Hippocampal formation (tissue), 2 donors: ENCODE results near the gene INSC.
"Not testable (repeated sequence)": the region's sequence is repeated elsewhere in the genome, so short reads cannot be mapped to it uniquely, and the experiment has no call there.

Experiments
- DNase-seq, 2 donors: peaks; one replicate each; lab custom pipeline; 2025; lab: John Stamatoyannopoulos, UW

Gene INSC, protein sequence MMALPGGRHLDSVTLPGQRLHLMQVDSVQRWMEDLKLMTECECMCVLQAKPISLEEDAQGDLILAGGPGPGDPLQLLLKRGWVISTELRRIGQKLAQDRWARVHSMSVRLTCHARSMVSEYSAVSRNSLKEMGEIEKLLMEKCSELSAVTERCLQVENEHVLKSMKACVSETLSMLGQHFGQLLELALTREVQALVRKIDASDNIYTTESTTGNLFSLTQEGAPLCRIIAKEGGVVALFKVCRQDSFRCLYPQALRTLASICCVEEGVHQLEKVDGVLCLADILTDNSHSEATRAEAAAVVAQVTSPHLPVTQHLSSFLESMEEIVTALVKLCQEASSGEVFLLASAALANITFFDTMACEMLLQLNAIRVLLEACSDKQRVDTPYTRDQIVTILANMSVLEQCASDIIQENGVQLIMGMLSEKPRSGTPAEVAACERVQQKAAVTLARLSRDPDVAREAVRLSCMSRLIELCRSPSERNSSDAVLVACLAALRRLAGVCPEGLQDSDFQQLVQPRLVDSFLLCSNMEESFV

DNA sequence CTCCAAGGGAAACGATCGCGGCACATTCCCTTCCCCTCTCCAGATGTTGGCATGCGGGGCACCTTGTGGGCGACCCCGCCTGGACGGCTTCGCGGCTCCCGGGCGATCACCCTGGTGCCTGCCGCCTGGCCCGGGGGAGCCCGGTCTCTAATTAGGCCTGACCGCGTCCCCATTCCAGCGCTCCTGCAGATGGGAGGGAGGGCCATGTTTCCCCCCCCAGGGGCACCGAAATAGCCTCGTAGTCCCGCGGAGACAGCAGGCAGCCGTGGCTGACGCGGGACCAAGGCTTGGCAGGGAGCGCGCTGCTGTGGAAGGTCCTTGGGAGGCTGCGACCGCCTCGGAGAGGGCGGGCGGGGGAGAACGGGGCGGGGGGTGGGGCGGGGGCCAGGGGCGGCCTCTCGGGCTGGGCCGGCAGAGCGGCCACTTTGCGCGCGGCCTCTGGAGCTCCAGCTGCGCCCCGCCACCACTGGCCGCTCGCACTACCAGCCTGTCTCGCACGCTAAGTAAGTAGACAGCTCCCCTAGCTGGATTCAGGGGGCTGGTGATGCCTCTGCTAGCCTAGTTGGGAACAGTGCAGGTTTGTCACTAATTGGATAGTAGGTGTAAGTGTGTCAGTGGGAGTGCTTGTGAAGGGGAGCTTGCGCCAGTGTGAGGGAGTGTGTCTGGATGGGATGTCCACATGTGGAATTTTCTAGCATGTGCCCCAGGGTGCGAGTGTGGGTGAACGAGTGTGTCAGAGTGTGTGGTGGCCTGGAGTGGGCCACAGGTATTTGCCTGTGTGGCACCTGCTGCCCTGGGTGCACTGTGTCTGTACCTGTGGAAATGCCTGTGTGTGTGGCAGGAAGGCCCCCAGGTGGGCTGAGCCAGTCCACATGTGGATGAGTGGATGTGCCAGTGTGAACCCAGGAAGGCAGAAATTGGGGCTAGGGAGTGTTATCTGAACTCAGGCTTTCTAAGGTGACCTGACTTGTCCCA lies at the start of gene INSC:
INSC (plus strand) TSS at position 423 of the 975 bp plus-strand sequence. CDS start 34,252 bp downstream, outside the sequence.
- DNase-seq = no peak

DNA sequence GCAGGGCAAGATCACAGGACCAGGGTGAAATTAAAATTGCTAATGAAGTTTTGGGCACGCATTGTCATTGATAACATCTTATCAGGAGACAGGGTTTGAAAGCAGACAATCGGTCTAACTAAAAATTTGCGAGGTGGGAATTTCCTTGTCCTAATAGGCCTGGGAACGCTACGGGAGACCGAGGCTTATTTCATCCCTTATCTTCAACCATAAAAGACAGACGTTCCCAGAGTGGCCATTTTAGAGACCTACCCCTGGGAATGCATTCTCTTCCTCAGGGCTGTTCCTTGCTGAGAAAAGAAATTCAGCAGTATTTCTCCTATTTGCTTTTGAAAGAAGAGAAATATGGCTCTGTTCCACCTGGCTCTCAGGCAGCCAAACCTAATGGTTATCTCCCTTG lies 45.0 kb upstream of the INSC start:
- not testable (repeated sequence) for DNase-seq

DNA sequence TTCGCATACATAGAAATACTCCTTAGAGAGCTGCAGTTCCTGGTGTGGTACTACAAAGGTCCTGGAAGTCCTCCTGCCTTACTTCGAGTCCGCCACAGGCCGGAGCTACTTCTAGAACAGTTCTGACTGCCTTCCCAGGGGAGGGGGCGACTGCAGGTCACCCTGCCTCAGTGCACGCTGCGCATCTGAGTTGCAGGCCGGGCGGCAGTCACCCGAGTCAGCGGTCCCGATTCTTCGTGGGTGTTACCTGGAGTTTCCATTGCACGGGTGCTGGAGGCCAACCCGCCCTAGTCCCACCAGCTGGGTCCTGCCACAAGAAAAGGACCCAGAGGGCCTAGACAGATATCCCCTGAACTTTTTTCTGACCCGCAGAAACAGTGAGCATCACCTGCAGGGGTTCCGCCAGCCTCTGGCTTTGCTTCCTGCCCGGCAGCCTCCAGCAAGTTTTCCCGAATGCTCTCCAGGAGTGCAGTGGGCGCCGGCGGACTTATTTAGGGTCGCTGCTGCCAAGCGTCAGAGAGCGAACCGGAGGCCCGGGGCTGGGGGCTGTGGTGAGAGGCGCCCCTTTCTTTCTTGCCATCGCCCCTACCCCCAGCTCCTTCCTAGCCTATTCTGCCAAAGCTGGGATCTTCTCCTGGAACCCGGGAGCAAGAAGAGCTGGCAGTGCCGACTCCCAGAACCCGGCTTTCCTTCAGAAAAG lies 43.0 kb upstream of the INSC start:
- no peak for DNase-seq

DNA sequence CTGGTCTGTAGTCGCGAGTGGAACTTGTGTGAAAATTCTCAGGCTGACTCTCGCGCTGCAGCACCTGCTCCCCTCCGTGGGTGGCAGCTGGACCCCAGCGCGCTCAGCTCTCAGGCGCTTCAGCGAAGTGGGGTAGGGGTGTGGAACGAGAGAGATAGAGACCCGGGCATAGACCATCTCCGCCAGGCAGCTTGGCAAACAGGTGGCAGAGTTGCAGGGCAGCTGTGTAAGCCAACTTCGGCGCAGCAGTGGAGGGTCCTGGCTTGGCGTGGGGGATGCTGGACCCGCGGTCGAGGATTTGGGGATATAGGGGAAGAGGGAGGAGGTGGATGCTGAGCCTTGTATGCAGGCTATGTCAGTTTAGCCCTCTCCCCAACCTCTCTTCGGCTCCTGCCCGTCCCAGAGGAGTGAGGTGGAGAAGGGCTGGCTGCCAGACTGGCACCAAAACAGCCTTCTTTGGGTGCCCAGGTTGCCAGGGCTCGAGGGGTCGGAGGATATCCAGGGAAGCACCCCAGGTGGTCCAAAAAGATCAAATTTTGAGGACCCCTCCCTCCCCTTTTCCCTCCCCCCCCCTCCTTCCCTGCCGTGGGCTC lies 42.1 kb upstream of the INSC start:
- no peak for DNase-seq

DNA sequence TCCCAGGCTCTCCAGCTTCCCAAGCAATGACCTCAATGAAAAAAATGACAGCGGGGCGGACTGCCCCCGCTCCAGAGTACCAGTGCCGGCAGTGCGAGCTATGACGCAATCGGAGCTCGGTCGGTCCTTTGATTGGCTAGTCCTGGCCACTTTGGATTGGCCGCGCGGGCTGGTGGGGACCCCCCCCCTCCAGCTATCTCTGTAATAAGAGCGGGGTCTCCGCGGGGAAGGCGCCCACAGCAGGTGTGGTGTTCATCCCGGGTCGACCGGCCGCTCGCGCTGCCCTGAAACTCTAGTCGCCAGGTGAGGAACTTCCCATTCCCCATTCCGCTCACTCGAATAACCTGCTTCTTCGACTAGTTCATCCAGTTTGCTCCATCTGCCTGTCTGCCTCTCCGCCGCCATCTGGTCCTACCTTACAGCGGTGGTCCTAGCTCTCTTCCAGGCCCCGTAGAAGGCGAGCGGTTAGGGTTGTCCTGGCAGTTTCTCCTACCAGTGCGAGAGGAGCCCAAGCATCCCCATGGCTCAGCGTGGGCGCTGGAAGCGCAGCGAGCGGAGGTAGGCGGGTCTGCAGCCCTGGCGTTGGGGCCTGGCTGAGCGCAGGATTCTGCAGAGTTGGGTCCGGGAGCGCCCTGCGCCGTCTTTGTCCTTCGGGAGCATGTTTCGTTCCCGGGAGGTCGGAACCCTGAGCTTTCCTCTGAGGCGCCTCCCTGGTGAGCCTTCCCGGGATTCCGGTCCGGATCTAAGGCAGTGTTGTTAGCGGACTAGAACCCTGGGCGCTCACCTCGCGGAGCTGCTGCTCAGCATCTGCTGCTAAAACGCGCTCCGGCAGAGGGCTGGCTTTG lies 41.1 kb upstream of the INSC start, which contains the start of gene CALCB:
CALCB (plus strand) TSS at position 233 of the 845 bp plus-strand sequence. CDS start 1,126 bp downstream, outside the sequence.
- DNase-seq = no peak

DNA sequence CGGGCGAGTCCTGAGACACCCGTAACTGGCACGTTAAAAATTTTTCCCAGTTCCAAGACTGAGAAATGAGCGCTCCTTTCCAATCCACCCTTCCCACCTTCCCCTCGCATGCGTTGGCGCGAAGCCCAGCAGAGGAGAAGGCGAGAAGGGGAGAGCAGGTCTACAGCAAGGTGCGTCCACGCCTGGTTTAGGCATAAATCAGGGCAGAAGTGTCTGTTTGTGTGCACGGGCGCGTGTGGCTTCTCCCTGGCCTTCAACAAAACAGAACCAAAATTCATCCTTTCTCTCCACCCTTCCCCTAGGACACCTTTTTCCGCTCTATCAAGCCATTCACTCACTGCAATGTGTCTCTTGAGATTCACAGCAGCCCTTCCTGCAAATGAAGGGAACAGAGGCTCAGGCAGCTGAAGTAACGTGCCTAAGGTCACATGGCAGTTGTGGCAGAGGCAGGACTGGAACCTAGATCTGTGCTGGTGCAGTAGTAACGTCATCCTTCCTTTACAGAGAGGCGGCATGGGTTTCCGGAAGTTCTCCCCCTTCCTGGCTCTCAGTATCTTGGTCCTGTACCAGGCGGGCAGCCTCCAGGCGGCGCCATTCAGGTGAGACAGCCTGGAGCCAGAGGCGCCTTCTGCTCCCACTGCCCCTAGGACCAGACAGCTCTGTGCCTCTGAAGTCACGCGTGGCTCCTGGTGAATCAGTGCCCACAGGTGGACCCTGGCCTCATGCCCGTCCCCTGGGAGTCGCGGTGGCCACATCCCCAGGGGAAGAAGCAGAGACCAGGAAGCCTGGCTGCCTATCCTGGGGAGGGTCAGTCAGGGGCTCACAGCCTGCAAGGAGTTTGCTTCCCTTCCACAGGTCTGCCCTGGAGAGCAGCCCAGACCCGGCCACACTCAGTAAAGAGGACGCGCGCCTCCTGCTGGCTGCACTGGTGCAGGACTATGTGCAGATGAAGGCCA lies 40.2 kb upstream of the INSC start:
- peak; percentile 14 to 46 for DNase-seq

DNA sequence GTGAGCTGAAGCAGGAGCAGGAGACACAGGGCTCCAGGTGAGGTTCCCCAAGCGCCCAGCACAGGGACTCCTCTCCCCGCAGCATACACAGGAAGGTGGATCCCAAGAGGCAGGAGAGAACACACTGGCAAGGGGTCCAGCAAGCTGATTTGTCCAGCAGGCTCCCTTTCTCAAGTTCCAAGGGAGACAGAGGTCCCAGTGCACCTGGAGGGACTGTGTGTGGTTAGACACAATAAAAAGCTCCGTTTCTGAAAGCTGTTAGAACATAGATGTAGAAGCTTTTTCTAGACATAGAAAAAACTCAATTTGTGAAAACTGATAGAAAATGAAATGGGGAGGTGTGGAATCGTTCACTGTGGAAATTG lies 39.6 kb upstream of the INSC start:
- DNase-seq = no peak

DNA sequence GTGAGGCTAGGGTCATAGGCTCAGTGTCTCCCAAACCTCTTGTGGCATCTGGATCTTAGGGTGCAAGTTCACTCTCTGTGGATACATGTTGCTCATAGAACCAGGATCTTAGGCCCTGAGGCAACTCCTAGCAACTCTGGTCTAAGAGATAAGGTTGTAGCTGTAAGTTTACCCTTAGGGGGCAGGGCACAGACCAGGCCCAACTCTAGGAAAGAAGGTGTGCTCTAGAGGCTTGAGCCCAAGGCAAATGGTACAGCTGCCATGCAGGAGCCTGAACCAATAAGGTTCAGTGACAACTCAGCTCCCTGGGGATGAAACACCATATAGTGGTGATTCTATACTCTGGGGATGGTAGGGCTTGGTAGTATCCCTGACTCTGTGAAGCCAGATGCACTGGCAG lies 23.5 kb upstream of the INSC start:
- DNase-seq = no peak

DNA sequence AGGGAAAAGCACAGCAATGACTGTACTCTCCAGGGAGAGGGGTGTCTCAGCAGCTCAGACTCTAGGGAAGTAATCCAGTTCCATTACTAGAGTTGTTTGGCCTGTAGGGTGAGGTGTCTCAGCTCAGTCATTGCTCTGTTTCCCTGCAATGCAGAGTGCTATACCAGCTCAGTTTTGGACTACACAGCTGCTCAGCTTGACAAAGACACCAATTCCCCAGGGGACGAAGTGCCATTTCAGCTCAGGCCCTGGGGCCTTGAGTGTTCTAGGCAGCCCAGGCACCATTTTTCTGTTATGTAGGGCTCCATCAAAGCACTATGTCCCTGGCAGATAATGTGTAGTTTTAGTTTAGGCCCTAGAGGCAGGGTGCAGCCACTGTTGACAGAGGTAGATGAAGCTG lies 23.1 kb upstream of the INSC start:
- DNase-seq = no peak

DNA sequence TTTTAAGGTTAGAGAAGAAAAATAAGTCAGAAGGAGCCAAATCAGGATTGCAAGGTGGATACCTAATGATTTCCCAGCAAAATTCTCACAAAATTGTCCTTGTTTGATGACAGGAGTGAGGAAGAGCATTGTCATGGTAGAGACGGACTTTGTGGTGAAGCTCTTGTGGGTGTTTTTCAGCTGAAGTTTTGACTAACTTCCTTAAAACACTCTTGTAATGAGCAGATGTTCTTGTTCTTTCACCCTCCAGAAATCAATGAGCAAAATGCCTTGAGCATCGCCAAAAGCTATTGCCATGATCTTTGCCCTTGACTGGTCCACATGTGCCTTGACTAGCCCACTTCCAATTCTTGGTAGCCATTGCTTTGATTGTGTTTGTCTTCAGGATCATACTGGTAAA lies 21.3 kb upstream of the INSC start:
- no peak for DNase-seq

DNA sequence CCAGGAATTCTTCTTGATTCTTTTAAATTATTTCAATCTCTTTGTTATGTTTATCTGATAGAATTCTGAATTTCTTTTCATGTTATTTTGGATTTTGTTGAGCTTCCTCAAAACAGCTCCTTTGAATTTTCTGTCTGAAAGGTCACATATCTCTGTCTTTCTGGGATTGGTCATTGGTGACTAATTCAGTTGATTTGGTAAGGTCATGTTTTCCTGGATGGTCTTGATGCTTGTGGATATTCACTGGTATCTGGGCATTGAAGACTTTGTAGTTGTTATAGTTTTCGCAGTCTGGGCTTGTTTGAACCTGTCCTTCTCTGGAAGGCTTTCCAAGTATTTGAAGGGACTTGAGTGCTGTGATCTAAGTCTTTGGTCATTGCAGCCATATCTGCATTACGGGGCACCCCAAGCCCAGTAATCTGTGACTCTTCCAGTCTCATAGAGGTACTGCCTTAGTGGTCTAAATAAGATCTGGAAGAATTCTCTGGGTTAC lies 18.9 kb upstream of the INSC start:
- DNase-seq = no peak

DNA sequence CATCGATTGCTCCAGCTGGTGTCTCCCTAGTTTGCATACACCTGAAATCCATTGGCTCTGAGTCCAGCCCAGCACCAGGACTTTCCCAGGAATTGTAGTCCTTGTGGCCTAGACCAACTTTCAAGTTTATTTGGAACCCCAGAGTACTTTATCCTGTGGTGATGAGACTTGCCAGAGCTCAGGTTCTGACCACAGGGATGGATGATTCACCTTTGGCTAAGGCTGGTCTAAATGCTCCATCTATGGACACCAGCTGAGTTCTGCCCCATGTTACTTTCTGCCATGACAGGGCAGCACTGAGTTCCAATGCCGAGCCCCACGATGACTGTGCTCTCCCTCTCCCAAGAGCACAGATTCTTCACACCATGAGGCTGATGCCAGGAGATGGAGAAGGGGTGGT lies 17.3 kb upstream of the INSC start:
- DNase-seq = no peak

DNA sequence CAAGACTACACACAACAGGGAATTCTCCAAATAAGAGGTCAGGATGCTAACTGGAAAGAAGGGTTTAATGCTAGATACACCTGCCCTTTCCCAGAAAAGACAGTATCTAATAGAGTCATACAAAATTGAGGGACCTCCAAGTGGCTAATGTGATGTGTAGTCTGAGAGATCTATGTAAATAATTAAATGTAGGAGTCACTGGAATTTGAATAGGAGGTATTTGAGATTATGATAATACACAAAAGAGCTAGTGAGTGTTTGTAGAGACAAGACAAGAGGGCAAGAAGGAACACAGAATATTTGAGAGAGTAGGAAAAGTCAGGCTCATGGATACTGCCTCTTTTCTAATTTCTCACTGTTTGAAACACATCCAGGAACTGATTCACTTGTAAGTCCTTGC lies 15.5 kb upstream of the INSC start:
- no peak for DNase-seq

DNA sequence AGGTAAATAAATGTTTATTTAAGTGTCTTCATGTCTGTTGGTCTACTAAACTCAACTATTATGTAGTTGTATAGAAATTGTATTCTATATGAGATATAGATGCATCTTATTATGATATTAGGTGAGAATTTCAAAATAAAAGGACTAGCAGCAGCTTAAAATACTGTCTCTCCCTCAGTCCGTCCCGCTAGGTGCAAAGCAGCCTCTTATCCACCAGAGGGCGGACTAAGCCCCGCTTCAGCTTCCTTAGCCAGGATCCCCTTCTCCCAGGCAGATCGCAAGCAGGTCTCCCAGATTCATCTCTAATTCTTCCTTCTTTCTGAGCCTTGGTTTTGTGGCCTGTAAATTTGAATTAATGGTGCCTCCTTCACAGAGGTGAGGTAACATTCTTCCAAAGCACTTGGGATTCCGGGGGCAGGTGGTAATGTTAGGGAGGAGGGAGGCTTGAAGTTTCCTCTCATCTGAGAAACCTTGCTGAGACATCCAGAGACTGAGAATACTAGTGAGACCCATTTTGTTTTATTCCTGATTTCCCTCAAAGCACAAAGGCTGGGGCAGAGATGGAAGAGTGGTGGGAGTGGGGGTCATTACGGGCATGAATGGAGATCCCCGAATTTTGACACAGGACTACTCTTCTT lies 13.5 kb upstream of the INSC start:
- peak; percentile 46 to 55 for DNase-seq

DNA sequence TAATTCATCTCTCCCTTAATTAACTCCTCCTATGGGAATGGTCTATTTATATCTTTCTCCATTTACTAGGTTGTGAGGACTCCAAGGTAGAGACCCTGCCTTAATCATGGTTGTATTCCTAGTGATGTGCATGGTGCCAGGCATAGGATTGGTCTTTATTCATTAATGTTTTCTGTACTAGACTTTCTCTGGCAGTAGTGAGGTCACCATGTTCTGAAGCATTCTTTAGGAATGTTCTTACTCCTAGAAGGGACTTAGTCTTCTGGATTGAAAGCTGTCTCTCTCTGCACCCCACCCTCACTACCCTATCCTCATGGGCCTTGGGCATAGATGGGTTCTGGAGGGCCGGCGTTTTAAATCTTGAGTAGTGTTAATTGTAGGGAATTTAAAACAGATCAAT lies 10.6 kb upstream of the INSC start:
- DNase-seq = no peak

DNA sequence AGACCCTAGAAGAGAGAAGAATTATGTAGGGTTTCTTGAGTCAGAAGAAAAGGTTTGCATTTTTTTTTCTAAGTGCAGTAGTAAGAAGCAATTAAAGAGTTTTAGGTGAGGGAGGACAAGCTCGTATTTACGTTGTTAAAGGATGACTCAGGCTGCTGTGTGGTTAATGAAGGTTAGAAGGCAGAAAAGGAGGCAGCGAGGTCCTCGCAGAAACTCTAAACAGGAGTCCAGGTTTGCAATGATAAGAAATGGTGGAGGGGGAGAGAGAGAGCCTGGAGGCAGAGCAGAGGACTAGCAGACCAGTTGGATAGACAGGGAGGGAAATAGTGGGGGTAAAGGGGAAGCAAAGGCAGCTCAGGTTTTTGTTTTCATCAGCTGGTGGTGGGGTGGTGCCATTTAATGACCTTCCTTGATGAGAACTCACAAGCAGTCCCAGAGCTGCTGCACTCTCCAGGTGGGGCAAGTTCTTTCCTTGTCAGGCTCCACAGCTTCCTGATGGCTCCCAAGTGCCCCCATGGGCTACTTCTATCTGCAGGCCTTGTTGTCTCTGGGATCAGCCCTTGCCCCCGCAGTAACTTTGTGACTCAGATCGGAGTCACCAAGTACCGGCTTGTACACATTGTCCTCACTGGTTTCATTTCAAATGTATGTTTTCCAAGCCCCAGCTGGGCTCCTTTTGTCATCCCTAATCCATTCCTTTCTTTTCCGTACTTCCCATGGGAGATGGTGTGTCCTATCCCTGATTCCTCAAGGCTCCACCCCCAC lies 8.3 kb upstream of the INSC start:
- DNase-seq = no peak

DNA sequence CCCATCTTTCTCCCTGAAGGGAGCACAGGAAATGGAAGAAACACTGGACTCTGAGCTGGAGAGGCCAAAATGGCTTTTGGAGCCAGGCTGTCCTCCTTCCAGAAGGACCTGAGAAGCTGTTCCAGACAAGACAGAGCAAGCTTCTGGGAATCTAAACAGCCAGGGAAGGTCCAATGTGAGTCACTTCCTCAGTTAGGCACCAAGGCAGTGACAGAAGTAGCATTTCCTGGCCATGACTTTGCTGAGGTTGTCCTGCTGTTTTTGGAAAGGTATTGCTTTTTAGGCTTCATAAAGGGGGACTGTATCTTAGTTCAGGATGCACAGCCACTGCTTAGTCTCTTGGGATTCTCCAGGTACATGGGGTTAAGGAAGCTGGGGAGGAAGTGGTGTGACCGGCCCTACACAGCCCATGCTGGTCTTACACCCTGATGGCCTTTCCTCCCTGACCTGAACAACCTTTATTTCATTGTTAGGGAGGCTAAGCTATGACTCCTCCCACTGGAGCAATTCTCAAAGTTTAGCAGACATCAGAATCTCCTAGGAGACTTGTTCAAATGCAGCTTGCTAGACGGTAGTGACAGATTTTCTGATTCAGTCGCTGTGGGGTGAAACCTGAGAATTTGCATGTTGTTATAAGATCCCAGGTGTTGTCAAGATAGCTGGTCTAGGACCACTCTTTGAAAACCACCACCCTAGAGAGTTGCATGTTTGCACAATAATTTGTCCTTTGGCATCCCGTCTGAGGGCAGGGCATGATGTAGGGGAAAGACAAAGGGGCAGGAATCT lies 6.8 kb upstream of the INSC start:
- no peak for DNase-seq
